ENCODE results near the gene MAFF. TPM values are rescaled to one million over a fixed set of nuclear protein-coding genes. Genes with fewer than 3 reads are reported as not detected.

Gene MAFF
- total RNA-seq, 1 experiment from 2014 or later: 6.4 TPM

DNA sequence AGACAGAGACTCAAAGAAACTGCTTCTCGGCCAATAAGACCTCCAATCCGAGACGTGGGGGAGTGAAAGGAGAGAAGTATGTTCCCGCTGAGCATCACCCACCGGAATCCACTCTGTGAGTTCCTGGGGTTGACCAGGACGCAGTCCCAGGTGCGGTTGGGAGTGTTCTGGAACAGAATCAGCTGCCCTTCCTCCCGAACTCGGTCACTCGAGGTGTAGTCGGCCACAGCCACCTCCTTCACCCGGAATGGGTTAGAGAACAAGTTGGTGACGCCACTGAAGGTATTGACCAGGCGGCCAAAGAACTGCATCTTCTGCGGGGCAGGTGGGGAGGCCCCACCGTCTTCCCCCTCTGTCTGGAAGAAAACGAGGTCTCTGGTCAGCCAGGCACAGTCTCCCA, 32.7 kb upstream of the MAFF start:
- no peak for TF ChIP-seq POLR2AphosphoS5 (IDR thresholded peaks at IDR 0.05; ENCODE audit: low read depth, low read length)
- TF ChIP-seq, protein P1, sequence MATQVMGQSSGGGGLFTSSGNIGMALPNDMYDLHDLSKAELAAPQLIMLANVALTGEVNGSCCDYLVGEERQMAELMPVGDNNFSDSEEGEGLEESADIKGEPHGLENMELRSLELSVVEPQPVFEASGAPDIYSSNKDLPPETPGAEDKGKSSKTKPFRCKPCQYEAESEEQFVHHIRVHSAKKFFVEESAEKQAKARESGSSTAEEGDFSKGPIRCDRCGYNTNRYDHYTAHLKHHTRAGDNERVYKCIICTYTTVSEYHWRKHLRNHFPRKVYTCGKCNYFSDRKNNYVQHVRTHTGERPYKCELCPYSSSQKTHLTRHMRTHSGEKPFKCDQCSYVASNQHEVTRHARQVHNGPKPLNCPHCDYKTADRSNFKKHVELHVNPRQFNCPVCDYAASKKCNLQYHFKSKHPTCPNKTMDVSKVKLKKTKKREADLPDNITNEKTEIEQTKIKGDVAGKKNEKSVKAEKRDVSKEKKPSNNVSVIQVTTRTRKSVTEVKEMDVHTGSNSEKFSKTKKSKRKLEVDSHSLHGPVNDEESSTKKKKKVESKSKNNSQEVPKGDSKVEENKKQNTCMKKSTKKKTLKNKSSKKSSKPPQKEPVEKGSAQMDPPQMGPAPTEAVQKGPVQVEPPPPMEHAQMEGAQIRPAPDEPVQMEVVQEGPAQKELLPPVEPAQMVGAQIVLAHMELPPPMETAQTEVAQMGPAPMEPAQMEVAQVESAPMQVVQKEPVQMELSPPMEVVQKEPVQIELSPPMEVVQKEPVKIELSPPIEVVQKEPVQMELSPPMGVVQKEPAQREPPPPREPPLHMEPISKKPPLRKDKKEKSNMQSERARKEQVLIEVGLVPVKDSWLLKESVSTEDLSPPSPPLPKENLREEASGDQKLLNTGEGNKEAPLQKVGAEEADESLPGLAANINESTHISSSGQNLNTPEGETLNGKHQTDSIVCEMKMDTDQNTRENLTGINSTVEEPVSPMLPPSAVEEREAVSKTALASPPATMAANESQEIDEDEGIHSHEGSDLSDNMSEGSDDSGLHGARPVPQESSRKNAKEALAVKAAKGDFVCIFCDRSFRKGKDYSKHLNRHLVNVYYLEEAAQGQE (IDR thresholded peaks at IDR 0.05; ENCODE audit: insufficient read depth in 1 of 2, low read depth in 2 of 2, low read length in 1 of 2): no peak
- no peak for TF ChIP-seq TCF7L2 (IDR thresholded peaks at IDR 0.05; ENCODE audit: low read depth, low read length)
- TF ChIP-seq, protein P2, sequence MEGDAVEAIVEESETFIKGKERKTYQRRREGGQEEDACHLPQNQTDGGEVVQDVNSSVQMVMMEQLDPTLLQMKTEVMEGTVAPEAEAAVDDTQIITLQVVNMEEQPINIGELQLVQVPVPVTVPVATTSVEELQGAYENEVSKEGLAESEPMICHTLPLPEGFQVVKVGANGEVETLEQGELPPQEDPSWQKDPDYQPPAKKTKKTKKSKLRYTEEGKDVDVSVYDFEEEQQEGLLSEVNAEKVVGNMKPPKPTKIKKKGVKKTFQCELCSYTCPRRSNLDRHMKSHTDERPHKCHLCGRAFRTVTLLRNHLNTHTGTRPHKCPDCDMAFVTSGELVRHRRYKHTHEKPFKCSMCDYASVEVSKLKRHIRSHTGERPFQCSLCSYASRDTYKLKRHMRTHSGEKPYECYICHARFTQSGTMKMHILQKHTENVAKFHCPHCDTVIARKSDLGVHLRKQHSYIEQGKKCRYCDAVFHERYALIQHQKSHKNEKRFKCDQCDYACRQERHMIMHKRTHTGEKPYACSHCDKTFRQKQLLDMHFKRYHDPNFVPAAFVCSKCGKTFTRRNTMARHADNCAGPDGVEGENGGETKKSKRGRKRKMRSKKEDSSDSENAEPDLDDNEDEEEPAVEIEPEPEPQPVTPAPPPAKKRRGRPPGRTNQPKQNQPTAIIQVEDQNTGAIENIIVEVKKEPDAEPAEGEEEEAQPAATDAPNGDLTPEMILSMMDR (IDR thresholded peaks at IDR 0.05): no peak
- TF ChIP-seq SIN3A (IDR thresholded peaks at IDR 0.05; ENCODE audit: borderline replicate concordance, insufficient read depth, low read depth, low read length): no peak
- no peak overlapping the region for H3K27ac ChIP-seq (ENCODE audit: low read length)
- in situ Hi-C loops (cut with HindIII; ENCODE audit: low pct_unique_long_range_greater_than_20kb, low sequenced_read_pairs) (no loop called here), intact Hi-C loops (cut with micrococcal nuclease; ENCODE audit: unreplicated experiment) (no loop called here)
- no peaks in the 10 kb centered on the region for H3K9me3 ChIP-seq (ENCODE audit: control insufficient read depth, insufficient read depth, low read depth, low read length)
- H3K4me1 ChIP-seq (ENCODE audit: control insufficient read depth, insufficient read depth, low read length): peaks cover 11% of the 10 kb centered on the region
- CTCF ChIA-PET: no interaction called here
- BruUV-seq (replicated peaks): no TSS peak
- DNase-seq (ENCODE audit: low read depth, low spot score): no peak
- H3K36me3 ChIP-seq (ENCODE audit: control insufficient read depth, insufficient read depth, low read length): no peaks in the 10 kb centered on the region
- no peaks in the 10 kb centered on the region for H3K27me3 ChIP-seq (ENCODE audit: control insufficient read depth, insufficient read depth, low read length)
- ATAC-seq: no peak
- no peak overlapping the region for H3K4me3 ChIP-seq (ENCODE audit: low read depth in 2 of 2, low read length in 2 of 2)
- POLR2A ChIA-PET: no interaction called here

DNA sequence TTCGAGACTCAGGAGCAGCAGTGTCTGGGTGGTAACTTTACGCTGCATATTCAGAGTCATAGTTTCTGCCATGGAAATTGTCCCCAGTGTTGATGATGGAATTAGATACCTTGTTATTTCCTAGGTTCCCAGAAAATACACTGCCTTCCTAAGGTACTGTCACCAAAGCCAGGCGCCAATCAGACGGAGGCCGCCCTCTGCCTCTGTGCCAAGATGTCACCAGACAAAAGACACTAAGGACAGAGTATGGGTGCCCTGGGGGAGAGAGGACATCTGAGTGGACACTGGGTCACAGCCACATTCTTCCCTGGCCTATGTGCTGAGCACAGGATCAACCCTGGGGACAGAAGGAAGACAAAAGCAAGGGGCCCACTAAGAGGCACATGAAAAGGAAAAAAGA, 31.3 kb upstream of the MAFF start:
- H3K9me3 ChIP-seq (ENCODE audit: control insufficient read depth, insufficient read depth, low read depth, low read length): no peaks in the 10 kb centered on the region
- no peak for TF ChIP-seq POLR2AphosphoS5 (IDR thresholded peaks at IDR 0.05; ENCODE audit: low read depth, low read length)
- TF ChIP-seq, protein P1 (IDR thresholded peaks at IDR 0.05; ENCODE audit: insufficient read depth in 1 of 2, low read depth in 2 of 2, low read length in 1 of 2): no peak
- TF ChIP-seq, protein P2 (IDR thresholded peaks at IDR 0.05): no peak
- BruUV-seq (replicated peaks): no TSS peak
- POLR2A ChIA-PET: interaction anchor here (0.6 kb wide), 1 partner anchor 1974 kb away, joined by 5 read pairs; no protein-coding TSS in a partner anchor
- intact Hi-C loops (cut with micrococcal nuclease; ENCODE audit: unreplicated experiment): no loop called here
- DNase-seq (ENCODE audit: low read depth, low spot score) (no peak), ATAC-seq (no peak)
- no peaks in the 10 kb centered on the region for H3K27me3 ChIP-seq (ENCODE audit: control insufficient read depth, insufficient read depth, low read length)
- CTCF ChIA-PET: interaction anchor here (0.6 kb wide), 1 partner anchor 97 kb away, joined by 3 read pairs; no protein-coding TSS in a partner anchor
- in situ Hi-C loops (cut with HindIII; ENCODE audit: low pct_unique_long_range_greater_than_20kb, low sequenced_read_pairs): no loop called here
- no peak overlapping the region for H3K4me3 ChIP-seq (ENCODE audit: low read depth in 2 of 2, low read length in 2 of 2)
- no peak overlapping the region for H3K27ac ChIP-seq (ENCODE audit: low read length)
- H3K4me1 ChIP-seq (ENCODE audit: control insufficient read depth, insufficient read depth, low read length): peaks cover 11% of the 10 kb centered on the region
- no peaks in the 10 kb centered on the region for H3K36me3 ChIP-seq (ENCODE audit: control insufficient read depth, insufficient read depth, low read length)

All from Panc1 (cell line).